Neural crest cell (in vitro differentiated cells): Measurements from ENCODE around the gene GALNT9. TPM values are rescaled to one million over a fixed set of nuclear protein-coding genes. Genes with fewer than 3 reads are reported as not detected.

Experiments
- DNase-seq: peaks from one replicate; pipeline ENCODE4 v3.0.0; 2021; ENCODE audit warnings: low read depth, mixed read lengths, low spot score
- H3K27ac Mint-ChIP-seq: one replicate; pipeline ENCODE4 v1.8.0; 2021; ENCODE audit warnings: mild to moderate bottlenecking, mixed read lengths; ENCODE audit not compliant: unreplicated experiment
- H3K27me3 Mint-ChIP-seq: 2 replicates; pipeline ENCODE4 v1.8.0; 2021; ENCODE audit warnings: low read depth, mild to moderate bottlenecking, mixed read lengths
- H3K36me3 Mint-ChIP-seq: 2 replicates; pipeline ENCODE4 v1.8.0; 2021; ENCODE audit warnings: low read depth, mild to moderate bottlenecking, mixed read lengths
- H3K4me1 Mint-ChIP-seq: 2 replicates; pipeline ENCODE4 v1.8.0; 2021; ENCODE audit warnings: mixed read lengths
- H3K4me3 Mint-ChIP-seq: one replicate; pipeline ENCODE4 v1.8.0; 2021; ENCODE audit warnings: mild to moderate bottlenecking, mixed read lengths
- H3K9me3 Mint-ChIP-seq: 2 replicates; pipeline ENCODE4 v1.8.0; 2021; ENCODE audit warnings: mixed read lengths
- CTCF ChIP-seq: fragments of 200-600 bp; sonication (generic); conservative IDR thresholded peaks from 2 replicates; pipeline ENCODE4 v1.5.0; 2021; ENCODE audit warnings: antibody characterized with exemption, mild to moderate bottlenecking
- total RNA-seq: library from RNA; stranded (reverse); gene quantifications from 2 replicates; pipeline ENCODE4 v1.2.1, GENCODE V29; 2021

The GALNT9 gene
- total RNA-seq, 1 donor from 2014 or later: 1.3 TPM

- H3K36me3 Mint-ChIP-seq: no peaks in the 10 kb centered on the region
- no peak overlapping the region for H3K4me3 Mint-ChIP-seq
- H3K27ac Mint-ChIP-seq: no peak overlapping the region
- TF ChIP-seq CTCF: no peak
- H3K27me3 Mint-ChIP-seq: peaks cover 25% of the 10 kb centered on the region
- DNase-seq: no peak
- H3K4me1 Mint-ChIP-seq: no peaks in the 10 kb centered on the region
- peaks cover 7% of the 10 kb centered on the region for H3K9me3 Mint-ChIP-seq
These were observed 19.0 kb downstream of the GALNT9 start for GRCh38 chr12:132310181-132311040.

- H3K4me3 Mint-ChIP-seq: no peak overlapping the region
- H3K27ac Mint-ChIP-seq: peak overlapping the region; percentile 62
- peaks cover 24% of the 10 kb centered on the region for H3K27me3 Mint-ChIP-seq
- no peaks in the 10 kb centered on the region for H3K4me1 Mint-ChIP-seq
- no peaks in the 10 kb centered on the region for H3K36me3 Mint-ChIP-seq
- no peak for DNase-seq
- H3K9me3 Mint-ChIP-seq: peaks cover 7% of the 10 kb centered on the region
- no peak for TF ChIP-seq CTCF
These were observed 19.7 kb downstream of the GALNT9 start for GRCh38 chr12:132309596-132310086.

GRCh38 chr12:132308853-132309595 is 20.4 kb downstream of the GALNT9 start:
- H3K36me3 Mint-ChIP-seq: no peaks in the 10 kb centered on the region
- DNase-seq: no peak
- H3K9me3 Mint-ChIP-seq: peaks cover 7% of the 10 kb centered on the region
- no peaks in the 10 kb centered on the region for H3K4me1 Mint-ChIP-seq
- H3K27ac Mint-ChIP-seq: peak overlapping the region; percentile 62
- no peak overlapping the region for H3K4me3 Mint-ChIP-seq
- no peak for TF ChIP-seq CTCF
- peaks cover 19% of the 10 kb centered on the region for H3K27me3 Mint-ChIP-seq

GRCh38 chr12:132307976-132308852 is 21.2 kb downstream of the GALNT9 start:
- H3K27me3 Mint-ChIP-seq: peaks cover 19% of the 10 kb centered on the region
- no peak for TF ChIP-seq CTCF

GRCh38 chr12:132306885-132307191 is 22.6 kb downstream of the GALNT9 start:
- H3K36me3 Mint-ChIP-seq: no peaks in the 10 kb centered on the region
- no peaks in the 10 kb centered on the region for H3K4me1 Mint-ChIP-seq
- DNase-seq: no peak
- H3K27ac Mint-ChIP-seq: no peak overlapping the region
- peaks cover 32% of the 10 kb centered on the region for H3K27me3 Mint-ChIP-seq
- H3K9me3 Mint-ChIP-seq: peaks cover 4% of the 10 kb centered on the region
- TF ChIP-seq CTCF: no peak
- no peak overlapping the region for H3K4me3 Mint-ChIP-seq

More at GRCh38 chr12:132307976-132308852, 21.2 kb downstream of the GALNT9 start:
- Mint-ChIP-seq H3K4me1 (no peaks in the 10 kb centered on the region), H3K4me3 (no peak overlapping the region), H3K9me3 (peaks cover 7% of the 10 kb centered on the region), H3K27ac (no peak overlapping the region), H3K36me3 (no peaks in the 10 kb centered on the region)
- DNase-seq: no peak
